Stimulated activated CD8-positive, alpha-beta memory T cell treated with anti-CD3 and anti-CD28 coated beads, Interleukin-7, amount 100 ng/mL, for 1 hour (primary cell): ENCODE results near the gene NEDD9.

Experiments
- DNase-seq, 2 donors: peaks; one replicate each; pipeline ENCODE4 v3.0.0-alpha.2; 2020; ENCODE audit warnings: low read depth in 2 of 2

Gene NEDD9

DNA sequence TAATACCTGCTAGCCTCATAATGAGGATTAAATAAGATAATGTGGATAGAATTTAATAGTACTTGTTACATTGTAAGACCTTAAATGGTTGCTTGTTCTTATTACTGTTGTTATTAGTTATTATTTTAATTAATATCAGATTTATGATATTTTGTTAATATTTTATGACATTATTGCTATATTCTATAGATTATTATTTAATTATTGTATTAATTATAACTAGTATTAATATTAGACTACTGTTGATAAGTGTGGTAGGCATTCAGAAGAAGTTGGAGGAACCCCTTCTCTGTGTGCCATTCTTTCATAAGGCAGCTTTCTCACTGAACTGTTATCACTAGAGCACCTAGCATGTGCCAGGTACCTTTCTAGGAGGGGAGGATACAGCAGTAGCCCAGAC is 2.6 kb upstream of the NEDD9 start:
- no peak for DNase-seq

DNA sequence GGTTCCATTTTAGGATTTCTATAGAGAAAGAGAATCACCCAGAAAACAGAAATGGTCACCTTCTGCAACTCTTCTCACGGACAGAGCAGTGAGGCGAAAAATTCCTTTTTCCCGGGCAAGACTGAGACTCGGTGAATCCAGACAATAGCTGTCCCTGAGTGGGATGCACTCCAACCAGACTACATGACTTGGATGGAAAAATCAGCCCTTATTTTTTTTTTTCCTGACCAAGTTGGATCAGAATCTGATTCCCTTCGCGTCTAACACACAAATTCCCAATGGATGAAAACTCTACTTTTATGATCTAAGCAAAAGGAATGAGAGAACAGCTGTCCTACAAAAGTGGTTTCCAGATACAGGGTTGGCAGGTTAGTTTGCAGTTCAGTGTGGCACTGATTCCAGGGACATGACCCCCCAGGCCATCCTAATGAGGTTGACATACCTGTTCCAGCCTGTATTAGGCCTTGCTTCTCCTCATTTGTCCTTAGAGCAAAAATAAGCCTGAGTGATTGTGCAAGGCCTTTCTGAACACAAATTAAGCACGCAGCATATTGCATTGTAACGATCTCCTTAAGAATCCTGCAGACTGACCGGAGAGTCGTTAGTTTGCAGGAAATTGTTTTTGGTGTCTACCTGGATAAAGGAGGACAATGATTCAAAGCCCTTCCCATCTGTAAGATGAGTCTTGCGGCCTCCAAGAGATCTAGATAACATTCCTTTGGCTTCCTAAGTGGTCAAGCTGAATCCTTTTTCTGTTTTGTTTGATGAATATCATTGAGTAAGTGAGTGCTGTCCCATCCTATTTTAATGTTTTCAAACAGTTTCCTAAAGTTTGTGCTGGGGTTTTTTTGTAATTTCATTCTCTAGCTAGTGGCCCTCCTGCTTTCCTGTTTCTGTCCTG is 1.5 kb upstream of the NEDD9 start:
- no peak for DNase-seq

DNA sequence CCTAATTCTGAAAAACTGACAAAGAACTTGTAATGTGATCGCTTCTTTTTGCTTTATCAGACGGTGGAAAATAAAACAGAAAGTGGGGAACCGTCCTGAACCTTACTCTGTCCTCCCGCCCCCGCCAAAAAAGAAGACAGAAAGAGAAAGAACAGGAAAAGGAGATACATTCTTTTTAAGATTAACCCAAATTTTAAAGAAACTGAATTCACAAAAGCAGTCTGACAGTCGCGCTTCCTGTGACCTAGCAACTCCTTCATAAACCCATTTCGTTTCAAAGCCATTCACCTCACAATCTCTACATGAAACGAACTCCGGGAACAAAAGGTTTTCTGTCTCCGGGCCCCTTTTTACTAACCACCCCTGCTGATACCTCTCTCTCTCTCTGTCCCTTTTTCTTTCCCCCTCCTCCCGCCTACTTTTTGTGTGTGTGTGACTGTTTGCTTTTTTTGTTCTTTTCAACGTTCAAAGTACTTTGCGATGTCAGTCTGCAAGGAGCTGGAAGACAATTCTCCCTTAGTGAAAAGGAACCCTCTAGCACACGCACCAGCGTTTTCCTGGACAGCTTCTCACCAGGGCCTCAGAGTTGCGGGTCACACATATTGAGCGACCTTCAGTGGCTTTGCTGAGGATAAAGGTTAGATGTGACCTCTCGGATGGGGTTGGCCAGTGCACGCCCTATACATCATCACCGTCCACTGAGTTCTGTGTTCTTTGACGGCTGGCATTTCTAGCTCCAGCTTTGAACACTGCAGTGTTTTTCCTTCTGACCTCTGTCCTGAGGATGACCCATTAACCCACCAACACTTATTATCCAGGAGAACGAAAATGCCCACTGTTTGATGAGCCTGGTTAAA is 530 bp upstream of the NEDD9 start:
- DNase-seq = no peak

DNA sequence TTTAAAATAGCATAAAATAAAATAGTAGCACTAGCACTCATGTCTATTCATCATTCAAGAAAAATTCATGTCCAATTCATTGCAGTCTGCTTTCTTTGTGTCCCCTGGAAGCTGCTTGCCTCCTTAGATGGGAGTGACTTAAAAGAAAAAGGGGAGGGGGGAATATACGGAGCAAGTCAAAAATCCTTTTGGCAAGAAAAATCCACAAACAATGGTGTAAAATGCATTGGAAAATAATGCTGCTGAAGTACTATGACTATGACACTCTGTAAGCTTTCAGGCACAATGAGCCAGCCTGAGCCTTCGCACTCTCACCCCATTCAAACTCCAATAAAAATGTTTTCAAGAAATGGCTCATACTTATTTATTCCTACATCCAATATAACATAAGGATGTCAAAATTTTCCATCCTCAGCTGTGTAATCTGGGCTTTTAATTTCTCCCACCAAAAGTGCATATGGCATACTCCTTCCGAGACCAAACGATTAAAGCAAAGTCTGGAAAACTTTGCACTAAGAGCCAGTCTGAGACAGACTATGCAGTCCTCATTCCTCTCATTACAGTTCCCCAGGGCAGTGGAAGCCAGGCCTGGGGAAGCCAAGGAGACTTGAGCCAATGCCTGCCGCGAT is 790 bp downstream of the NEDD9 start:
- no peak for DNase-seq

DNA sequence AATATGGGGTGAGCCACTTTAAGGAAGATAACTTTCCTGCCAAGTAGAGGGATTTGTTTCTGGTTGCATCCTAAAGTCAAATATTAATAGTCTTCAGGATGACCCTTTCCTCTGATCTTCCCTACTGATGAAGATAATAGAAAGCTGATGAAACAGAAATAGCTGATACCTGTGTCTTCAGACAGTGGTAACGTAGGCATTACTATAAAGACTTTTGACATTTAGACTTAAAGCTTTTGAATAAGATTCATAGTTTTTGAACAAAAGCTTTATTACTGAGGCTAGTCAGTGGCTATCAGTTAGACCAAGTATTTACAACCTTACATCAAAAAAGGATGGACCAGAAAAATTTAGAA is 1.4 kb downstream of the NEDD9 start:
- DNase-seq = no peak

DNA sequence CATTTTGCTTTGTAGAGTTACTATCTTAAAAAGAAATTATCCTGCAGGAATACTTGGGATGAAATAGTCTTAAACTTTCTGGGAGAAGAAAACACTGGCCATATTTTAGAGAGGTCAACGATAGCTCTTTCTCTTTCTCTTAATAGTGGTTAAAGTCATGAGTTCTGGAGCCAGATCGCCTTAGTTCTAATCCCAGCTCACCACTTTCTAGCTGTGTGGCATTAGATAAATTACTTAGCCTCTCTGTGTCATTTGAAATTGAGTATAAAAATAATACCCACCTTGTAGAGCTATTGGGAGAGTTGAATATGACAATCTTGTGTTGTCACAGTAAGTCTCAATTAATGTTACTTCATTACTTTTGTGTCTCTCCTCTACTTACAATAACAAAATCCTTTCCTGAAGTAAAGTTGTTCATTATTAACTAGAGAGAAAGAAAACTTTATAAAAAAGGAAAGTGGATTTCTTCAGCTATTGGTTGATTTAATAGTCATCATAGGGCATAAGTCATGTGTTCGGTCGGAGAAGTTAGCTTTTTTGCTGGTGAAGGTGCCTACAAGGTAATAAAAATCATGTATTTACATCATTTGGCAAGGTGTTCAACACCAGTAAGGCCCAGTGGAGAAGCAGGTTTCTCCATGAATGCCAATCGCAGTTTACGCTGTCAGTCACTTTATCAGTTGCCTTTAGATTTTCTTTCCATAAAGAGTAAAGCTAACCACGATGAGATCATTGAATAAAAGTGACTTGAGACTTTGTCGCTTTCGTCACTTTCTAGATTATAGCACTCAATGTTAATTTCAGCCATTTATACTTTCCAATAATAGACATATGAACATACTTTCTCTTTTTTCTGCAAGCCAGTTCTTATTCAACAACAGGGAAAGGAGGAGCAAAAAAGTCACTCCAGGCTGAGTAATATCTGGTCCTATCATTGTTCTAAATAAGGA is 2.0 kb downstream of the NEDD9 start:
- no peak for DNase-seq

DNA sequence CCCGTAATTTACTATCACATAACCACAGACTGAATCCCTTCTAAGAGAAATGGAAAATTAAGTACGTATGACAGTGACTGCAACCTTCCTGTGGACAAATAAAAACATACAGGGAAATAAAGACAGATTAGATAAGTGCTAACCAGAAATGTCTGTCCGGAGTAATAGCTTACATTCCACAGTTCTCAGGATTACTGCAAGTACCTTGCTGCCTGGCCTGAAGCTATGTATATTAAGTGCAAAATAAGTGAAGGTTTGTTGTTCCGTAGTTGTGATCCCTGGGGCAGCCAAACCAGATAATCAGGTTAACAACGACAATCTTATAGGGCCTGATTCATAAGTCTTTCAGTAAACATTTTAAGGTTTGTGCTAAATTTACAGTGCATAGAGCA is 2.8 kb downstream of the NEDD9 start:
- no peak for DNase-seq

DNA sequence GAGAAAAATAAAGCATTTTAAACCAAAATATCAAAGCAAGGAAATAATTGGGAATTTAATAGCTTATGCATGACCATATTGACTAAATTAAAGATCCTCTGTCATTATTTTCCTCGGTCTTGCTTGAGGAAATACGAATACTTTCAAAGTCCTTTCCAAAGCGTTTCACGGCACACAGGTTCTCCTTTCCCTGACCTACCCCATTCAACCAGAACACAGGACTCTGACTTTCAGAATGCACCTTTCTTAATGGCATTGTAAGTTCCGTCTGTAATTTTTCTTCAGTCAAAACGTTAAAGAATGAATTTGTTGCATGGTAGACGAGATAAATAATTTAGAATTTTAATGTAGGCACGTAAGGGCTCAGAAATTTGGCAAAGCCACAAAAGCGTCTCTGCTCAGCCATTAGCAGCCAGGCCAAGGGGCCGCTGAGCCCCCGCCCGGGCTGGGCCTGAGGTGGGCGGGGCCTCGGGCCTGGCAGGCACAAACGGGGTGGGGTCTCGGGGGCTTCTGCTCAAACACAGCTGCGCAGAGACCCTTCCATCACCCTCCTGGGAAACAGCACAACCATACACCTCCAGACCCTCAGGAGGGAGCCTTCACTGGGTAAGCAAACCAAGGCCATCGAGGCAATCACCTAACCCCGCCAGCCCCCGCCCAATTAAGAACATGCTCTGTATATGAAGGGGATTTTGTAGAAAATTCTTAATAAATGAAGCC is 3.4 kb downstream of the NEDD9 start:
- no peak for DNase-seq

DNA sequence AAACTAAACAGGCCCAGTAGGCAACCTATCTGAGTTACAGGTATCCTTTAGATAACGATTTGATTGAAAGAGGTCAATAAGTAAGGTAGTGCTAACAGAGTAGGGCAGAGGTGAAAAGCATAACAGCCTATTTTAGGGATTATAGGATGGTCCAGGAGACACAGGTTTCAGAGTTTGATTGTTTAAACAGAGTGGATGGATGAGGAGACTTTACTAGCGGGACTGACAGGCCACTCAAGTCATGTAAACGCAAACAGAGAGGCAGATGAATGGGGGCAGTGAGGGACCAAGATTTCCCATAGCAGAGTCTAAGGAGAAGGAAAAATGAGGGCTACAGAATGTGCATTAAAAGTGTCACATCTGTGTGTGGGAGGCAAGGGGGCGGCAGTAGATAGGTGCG is 4.8 kb downstream of the NEDD9 start:
- no peak for DNase-seq

DNA sequence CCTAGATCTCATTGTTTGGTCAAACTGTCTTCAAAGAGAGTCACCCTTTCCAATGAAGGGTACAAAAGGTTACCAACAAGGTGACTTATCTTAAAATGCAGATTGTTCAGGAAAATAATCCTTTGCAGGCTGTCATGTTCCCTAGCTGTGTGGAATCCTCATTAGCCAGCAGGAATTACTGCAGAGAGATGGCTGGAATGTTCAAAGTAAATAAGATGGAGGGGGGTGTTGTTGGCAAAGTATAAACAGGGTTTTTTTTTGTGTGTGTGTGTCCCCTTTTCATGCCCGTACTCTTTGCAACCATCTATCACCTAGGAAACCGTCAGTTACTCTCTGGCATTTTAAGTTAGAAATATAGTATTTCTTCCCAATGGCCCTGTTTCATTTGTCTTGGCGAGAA is 6.5 kb downstream of the NEDD9 start:
- no peak for DNase-seq

DNA sequence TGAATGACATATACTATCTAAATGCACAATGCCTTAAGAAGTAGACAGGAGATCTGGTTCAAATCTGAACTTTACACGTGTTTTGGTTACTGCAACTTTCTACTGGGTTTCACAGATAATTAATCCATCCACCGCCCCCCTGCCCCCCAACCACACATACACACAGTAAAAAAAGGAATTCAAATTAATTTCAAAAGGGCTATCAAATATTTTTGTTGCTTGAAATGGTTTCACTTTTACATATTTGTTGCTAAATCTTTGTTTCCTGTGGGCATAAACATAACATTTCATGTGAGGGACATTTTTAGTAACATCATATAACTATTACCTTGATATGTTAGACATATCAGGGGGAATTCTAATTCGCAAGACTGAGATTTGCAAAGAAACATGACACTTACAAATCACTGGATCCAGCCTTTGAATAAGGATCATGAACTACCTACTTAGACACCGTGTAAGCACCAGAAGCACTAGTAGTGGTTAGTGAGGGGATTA is 7.5 kb downstream of the NEDD9 start:
- no peak for DNase-seq

DNA sequence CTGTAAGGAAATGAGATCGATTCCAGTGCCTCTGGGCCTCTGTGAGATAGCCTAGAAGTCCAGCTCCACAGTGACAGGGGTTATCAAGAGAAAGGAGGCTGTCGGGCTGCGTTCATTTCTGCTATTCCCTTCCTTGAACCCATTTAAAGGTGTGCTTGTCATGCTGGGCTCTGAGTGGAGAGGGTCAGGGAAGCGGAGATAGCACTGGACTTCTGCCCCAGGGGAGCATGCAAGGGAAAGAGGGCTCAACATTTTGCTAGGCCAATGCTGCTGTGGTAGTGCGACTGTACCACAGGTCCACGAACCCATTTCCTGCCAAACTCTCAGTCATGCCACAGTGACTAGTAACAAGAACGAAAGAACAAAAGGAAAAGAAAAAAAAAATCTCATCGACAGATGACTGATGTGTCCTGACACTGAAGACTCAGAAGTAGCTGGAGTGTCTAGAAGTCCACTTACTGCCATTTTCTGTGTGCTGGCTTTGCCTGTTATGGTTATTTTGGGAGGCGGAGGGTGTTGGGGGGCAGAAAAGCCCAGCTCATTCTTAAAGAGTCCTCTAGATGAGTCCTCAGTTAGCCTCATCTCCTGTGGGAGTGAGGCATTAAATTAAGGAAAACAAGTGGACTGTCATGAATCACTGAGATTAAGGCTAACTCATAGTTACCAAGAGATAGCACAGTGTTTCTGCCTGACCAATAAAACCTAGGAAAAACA is 8.1 kb downstream of the NEDD9 start:
- DNase-seq = peak in 1 of 2 donors; percentile 20

DNA sequence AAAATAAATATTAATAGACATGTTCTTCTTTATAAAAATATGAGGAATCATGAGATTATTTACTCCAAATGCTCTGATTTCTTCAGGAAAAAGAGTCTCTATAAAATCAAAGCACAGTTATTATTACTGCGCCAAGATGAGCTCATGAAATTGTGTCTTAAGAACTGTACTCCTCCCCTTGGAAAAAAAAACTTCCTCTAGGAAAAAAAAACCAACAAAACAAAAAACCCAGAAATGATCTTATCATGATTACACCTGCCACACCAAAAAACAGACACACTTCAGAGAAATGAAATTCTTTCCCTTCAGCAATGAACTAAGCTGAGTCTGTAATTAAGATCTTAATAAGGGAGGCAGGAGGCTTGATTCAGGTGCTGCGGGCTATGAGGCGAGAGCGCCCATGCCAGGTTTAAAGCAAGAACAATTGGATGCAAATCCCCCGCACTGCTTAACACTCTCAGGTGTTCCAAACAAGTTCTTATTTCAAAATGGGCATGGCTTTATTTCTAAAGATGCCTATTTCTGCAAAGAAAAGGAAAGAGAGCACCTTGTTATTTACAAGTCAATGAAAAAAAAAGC is 9.1 kb downstream of the NEDD9 start:
- no peak for DNase-seq

DNA sequence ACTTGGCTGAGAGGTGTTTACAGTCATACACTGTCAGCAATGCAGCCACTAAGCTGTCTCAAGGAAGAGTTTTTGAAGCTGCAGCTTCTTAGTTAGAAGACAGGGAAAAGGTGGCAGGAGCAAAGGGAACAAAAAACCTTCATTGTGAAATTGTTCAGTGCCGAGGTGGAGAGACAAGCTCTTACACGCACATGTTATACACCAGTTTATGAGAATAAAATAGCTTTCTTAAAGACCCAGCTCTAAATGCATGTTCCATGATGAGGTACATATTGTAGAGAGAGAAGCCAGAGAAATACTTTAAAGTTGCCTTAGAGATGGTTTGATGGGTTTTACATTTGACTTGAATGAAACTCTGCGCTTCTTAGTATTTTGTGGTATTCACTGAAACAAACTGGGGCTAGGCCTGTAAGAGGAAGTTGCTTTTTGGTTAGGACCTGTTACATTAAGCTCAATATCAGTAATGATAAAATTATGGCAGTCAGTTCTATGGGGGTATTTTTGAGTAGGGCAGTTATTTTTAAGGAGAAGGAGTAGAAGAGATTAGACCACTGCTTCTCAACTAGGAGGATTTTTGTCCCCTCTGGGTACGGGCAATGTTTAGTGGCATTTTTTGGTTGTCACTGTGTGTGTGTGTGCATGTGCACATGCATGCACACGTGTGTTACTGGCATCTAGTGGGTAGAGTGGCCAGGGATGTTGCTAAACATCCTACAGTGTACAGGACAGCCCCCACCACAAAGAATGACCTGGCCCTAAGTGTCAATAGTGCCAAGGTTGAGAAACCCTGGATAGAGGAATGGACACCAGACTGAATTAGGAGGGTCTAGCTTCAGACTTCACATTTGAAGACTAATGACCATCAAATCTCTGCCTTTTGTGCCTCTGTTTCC is 9.8 kb downstream of the NEDD9 start:
- no peak for DNase-seq

DNA sequence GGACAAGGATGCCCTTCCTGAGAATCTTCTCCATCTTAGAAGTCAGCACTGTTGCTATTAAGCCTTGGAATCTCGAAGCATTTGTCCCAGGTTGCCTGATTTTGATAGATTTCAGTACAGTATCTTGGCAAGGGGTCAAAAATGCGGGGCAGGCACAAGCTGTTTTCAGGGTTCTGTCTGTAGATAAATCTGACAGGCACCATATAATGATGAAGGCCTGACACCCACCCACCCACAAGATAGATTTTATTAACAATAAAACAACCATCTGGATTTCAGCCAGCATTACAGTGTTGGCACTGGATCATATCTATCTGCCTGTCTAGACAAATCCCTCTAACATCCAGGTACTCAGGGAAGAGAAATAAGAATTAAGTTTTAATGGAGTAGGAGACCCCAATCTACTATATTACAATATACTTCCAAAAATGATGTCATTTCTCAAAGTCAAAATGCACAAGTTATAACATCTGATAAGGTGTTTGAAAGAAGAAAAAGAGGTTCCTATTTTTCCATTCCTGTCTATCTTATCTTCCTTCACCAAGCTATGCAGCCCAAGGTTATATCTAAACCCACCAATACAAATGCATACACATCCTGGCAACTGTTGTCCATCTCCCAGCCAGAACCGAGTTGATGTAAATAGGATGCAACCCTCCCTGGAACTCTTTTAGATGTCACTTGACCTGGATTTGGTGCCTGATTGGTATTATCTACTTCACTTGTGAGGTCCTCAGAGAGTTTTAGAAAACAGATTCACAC is 10.7 kb downstream of the NEDD9 start:
- no peak for DNase-seq

DNA sequence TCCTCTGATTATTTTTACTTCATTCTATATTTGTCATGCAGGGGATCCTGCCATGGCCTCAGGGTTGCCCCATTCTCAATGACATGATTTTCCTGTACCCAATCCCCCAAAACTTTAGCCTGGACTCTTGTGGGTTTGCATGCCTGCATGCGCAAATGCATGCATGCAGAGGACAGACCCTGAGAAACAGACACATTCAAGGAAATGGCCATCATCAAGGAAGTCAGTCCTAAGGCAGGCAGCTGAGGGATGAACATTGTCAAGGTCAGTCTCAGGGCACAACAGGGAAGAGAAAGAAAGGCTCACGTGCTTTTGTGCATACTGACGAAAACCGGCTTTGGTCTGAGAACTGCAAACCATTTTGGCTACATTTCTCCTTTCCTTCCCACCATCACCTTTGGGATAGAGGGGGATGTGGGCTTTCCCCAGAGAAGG is 13.1 kb downstream of the NEDD9 start:
- no peak for DNase-seq

DNA sequence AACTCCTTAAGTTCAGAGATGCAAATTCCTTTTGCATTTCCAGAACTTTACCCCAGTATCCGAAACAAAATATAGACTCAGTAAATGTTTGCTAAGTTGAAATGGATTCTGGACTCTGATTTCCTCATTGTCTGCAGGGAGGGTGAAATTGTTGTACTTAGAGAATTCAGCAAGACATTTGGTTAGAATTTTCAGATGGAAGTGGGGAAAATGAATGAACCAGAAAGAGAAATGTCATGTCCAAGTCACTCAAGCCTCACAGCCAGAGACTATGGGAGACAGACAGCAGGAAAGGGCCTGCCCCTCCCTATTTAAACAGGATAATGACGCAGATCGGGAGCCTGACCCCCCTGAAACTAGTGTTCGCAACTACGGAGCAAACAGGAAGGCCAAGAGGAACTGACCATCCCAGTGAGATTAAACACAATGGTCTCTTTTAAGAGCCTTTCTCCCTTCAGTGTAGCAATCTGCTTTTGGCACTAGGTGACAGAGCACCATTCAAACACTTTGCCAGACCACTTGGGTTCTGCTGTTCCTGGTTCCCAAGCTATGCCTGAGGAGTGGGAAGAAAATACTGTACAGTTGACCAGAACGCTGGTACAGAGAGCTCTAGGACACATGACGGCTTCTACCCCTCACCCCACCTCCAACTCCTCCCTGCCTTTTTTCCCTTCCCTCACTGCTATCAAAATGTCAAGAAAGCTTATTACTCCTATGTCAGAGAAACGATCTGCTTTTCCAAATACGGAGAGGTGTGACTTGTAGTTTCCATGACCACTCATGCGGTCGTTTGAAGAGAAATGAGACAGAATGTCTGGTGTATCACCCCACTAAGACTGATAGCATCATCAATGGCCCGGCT is 13.7 kb downstream of the NEDD9 start:
- DNase-seq = no peak
